DMS153 (cell line): Measurements from ENCODE around the gene MYZAP.
A peak's percentile ranks its signal among the peaks of the same experiment; 100 is the strongest.

Experiments used
- DNase-seq: peaks from one replicate; lab custom pipeline; 2025; lab: John Stamatoyannopoulos, UW

MYZAP gene

DNA sequence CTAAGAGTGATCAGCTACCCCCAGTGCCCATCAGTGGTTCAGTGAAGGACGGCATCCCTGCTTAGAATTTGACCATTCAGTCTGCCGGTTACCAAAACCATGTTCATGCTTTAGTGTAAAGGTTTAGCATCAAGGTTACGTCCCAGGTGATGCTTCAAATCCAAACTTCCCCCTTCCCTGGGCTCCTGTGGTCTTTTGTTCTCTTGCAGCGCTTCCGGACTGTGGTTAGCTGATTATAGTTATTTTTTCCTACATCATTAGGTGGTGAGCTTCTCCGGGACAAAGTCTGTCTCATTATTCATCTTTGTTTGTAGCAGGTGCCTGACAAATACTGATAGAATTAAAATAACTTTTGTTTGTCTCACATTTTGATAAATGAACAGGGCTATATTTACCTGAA is 28.3 kb upstream of the MYZAP start:
- no peak for DNase-seq

DNA sequence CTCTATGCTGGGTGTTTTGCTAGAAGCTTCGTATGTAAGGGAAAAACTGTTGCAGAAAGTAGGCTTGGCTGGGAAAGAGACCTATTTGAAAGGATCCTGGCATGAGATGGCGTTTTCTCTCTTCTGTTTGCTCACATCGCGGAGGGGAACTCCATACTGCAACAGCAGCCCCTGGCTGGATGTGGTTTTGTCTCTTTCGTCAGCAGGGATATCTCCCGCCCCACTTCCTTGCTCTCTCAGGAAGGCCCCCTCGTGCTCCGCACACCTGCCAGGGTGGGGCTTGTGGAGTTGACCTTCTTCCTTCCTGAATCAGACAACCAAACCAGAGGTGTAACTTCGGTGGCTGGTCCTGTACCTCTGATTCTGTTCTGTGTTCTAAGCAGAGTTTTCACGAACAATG is 26.4 kb upstream of the MYZAP start:
- DNase-seq, result peak; percentile 55

DNA sequence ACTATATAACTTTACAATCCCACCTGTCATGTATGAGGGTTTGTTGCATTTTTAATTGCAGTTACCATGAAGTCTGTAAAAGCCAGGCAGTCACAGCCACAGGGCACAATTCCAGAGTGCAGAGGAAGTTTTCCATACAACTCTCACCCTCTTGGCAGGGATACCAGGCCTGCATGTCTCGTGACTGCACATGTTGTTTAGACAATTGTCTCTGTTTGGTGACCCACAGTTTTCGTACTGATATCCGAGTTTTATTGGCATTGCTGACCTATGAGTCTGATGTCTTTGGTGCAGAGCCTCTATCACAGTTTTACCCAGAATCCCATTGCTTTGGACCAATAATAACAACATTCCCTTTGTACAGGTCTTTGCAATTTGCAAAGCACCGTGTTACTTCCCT is 24.9 kb upstream of the MYZAP start:
- no peak for DNase-seq

GRCh38 chr15:57567891-57568290 is 23.8 kb upstream of the MYZAP start:
- no peak for DNase-seq

DNA sequence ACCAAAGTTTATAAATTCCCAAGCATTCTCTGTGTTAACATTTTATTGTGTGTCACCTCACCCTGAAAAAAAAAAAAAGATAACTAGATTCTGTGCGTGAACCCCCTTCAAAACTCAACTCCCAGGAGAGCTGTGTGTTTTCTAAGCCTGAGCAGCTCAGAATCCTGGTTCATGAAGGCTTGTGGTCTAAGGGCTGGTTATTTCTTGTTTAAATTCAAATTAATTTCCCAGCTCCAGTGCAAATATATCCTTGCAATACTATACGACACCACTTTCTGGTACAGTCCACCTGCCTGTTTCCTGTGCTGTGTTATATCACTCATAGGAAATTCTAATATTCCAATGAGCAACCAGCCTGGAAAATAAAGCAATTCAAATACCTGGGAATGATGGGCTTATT is 23.4 kb upstream of the MYZAP start:
- no peak for DNase-seq

- no peak for DNase-seq
These were observed 21.4 kb upstream of the MYZAP start for GRCh38 chr15:57570340-57570739.

DNA sequence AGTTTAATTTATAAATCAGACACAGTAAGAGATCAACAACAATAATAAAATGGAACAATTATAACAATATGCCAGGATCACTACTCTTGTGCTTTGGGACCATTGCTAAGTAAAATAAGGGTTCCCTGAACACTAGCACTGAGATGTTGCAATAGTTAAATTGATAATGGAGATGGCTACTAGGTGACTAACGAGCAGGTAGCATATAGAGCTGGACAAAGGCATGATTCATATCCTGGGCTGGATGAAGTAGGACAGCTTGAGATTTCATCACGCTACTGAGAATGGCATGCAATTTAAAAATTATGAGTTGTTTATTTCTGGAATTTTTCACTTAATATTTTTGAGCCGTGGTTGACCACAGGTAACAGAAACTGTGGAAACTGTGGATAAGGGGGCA is 20.7 kb upstream of the MYZAP start:
- DNase-seq, result no peak

- no peak for DNase-seq
These were observed 20.0 kb upstream of the MYZAP start for GRCh38 chr15:57571725-57572124.

DNA sequence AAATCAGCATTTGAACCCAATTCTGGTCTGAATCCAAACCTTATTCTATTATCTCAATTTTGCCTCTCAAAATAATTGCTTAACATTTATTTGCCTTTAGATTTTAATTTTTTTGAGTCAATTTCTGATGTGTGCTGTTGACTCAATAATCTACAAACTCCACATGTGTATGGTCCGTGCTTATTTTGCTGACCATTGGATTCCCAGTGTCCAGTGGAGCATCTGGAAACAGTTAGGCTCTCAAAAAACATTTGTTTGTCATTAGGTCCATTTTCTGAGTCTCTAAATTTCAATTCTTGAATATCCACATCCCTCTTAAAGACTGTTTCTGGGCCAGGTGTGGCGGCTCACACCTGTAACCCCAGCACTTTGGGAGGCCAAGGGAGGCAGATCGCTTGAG is 19.2 kb upstream of the MYZAP start:
- no peak for DNase-seq

- DNase-seq, result no peak
These were observed 18.6 kb upstream of the MYZAP start for GRCh38 chr15:57573151-57573550.

- DNase-seq, result no peak
These were observed 16.3 kb upstream of the MYZAP start for GRCh38 chr15:57575363-57575762.

DNA sequence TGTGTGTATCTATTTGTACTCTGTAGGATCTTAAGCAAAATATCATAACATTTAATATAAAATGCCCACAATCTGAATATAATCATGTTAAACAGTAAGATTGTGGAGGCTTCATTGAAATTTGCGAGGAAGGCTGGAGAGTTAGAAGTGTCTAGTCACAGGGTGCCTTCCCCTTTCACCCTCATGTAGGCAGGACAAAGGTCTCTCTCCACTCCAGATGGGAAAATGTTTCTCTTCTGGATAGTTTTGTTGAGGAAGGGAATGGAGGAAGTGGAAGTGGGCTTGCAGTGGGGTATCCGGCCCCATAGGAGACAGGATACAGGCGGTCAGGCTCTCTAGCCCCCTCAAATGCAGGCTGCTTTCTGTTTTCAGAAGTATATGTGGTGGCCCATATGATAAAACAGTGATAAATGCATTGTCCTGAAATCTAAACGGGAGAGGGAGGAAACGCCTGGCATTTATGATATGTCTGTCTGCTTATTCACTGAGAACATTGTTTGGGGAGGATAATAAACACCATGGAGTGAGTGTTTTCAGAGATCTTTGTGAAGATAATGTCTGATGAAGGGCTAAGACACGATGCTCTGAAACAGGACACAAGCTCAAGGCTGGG is 13.3 kb upstream of the MYZAP start:
- DNase-seq, result no peak

DNA sequence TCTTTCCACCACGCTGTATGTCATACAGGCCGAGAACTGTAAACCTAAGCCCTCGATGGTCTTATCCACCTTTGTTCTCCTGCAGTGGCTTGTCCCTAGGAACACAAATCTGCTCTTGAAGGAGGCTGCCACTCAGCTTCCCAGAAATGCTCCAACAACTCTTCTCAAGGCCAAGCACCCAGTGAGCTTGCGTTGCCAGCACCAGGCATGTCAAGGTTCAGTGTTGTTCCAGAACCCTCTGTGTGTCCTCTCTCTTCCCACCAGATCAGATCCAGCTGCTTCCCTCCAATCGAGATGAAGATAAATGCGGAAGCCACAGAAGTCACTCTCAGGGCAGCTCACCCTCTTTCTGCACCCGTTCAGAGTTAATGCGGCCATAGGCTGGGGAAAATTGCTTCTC is 11.3 kb upstream of the MYZAP start:
- DNase-seq, result no peak

DNA sequence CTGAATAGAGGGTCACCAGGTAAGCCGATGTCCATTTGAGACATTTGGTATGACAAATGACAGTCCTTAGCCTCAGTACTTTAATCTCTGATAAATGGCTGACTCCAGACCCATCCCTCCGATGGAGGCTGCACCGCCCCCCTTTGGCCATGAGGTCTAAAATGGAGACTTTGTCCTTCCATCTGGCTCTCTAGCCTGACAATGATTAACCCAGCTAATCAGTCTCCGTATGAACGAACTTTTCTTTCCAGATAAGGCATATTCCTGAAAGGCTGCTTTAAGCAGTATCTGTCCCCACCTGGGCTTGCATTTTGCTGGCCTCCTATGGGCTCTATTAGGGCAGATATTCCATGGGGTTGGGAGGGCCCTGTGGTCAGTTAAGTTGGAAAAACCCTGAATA is 10.8 kb upstream of the MYZAP start:
- DNase-seq, result no peak

DNA sequence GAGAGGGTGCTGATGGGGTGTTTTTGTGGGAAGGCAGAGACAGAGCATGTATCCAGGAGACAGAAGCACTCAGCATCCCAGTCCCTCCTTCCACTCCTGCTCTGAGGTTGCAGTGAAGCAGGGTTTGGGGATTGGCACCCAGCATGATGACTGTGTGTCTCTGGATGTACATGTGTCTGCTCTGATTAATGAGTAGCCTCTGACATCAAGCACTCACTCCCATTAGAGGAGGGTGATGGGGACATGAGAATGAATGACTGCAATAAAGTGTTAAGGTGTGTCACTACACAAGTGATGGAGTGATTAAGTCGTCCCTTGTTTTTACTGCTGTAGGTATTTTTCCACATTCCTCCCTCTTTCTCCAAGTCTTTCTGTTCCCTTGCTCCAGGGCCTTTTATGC is 9.6 kb upstream of the MYZAP start:
- DNase-seq, result no peak

DNA sequence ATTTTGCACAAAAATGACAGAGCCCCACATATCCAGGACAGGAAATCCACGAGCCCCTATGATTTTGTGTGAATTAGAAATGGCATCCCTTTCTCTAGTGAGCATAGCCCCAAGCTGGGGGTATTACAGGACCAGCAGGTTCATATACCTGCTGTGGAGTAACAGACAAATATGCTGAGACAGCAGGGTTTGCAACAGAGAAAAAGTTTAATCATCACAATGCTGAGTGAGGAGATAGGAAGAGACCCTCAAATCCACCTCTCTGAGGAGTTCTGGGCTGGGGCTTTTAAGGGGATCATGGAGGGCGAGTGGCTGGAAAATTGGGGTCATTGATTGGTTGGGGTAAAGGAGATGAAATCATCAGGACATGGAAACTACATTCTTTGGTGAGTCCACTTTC is 8.4 kb upstream of the MYZAP start:
- no peak for DNase-seq

DNA sequence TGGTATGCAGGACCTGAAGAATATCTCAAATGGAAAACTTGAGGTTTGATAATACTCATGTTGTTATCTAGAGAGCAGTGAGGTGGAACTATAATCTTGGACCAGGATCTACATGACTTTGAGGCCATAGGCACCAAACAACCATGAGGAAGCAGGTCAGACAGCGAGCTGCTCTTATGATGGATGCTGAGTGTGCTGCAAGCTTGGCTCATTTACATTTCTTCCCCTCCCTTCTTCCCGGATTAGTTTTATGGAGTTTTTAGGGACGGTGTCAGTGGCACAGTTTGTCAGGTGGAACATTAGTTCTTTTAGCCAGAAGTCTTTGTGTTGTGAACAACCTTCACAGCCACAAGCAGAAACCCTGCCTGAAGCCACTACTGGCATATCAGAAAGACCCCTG is 8.0 kb upstream of the MYZAP start:
- DNase-seq, result no peak

- DNase-seq, result no peak
These were observed 4.9 kb upstream of the MYZAP start for GRCh38 chr15:57586661-57587424.

DNA sequence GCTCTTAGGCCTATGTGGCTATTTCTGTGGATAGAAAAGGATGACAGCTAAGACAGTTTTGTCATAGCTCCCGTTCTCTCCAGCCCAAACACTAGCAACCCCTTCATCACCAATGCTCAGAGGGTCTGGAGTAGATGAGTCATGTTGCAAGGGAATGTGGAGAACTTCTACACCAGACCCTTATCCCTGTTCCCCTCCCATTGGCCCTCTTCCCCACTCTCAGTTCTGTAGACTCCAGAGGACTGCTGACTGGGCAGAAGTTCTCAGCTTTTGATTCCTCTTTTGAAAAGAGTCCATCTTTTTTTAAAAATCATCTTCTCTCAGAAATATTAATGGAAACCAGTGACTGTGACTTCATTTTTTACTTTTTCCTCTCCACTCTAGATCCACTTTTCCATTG is 2.4 kb upstream of the MYZAP start:
- no peak for DNase-seq

GRCh38 chr15:57589754-57590153 is 1.9 kb upstream of the MYZAP start:
- no peak for DNase-seq

GRCh38 chr15:57591237-57591821 is 375 bp upstream of the MYZAP start:
- DNase-seq, result no peak

GRCh38 chr15:57592426-57592825 is 722 bp downstream of the MYZAP start:
- DNase-seq, result no peak

DNA sequence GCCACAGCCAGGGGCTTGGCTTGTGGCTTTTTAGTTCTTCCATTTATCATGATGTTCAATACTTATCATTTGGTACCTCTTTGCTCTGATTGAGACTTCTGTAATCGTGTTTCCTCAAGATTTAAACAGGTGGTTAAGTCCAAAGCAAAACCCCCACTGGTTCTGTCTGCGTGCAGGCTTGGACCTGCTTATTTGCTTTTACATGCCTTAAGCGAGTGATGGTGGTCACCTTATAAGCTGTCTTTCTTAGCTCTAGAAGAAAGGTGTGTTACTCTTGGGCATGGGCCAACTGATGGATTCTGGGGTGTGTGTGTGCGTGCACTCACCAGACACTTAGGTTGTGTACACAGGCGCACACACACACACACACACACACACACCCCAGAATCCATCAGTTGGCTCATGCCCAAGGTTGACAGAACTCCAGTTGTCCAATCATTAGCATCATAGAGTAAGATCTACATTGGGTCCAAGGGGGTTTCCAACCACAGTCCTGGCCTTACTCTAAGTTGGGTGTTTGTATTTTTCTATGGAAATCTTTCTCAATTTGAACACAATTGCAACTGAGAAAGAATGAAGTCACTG is 1.2 kb downstream of the MYZAP start:
- DNase-seq, result no peak
